GM12878 (cell line): ENCODE results near the gene NUDT3. TPM values are rescaled to one million over a fixed set of nuclear protein-coding genes. Genes with fewer than 3 reads are reported as not detected.

Source experiments
- ATAC-seq: fragments of 200-7000 bp; cut with Tn5 transposase; 3 replicates; pipeline ENCODE4 v1.9.1; 2020; ENCODE audit warnings: mild to moderate bottlenecking, moderate library complexity
- BruUV-seq: library from RNA; stranded (reverse); fragments of 400-500 nt; replicated peaks from 2 replicates; lab custom pipeline; 2021; lab: Mats Ljungman, UMichigan
- CTCF ChIA-PET: fragments of 300-600 bp; sonication (Branson Sonifier 250); formaldehyde crosslinking; extraction: SDS; loops from one replicate; lab custom pipeline; 2021; ENCODE audit warnings: inconsistent platforms; lab: Yijun Ruan, JAX
- POLR2A ChIA-PET: fragments of 350-600 bp; formaldehyde crosslinking; extraction: SDS; loops from one replicate; lab custom pipeline; 2021; ENCODE audit warnings: inconsistent platforms; lab: Charles Lee
- RAD21 ChIA-PET: fragments of 300-600 bp; sonication (Branson Sonifier 250); formaldehyde crosslinking; loops from one replicate; lab custom pipeline; 2023; ENCODE audit warnings: antibody characterized with exemption; ENCODE audit not compliant: unreplicated experiment; lab: Charles Lee
- SMC1A ChIA-PET: fragments of 300-600 bp; sonication (Branson Sonifier 250); formaldehyde crosslinking; loops from one replicate; lab custom pipeline; 2023; ENCODE audit not compliant: unreplicated experiment, uncharacterized antibody; lab: Charles Lee
- DNase-seq: peaks from one replicate; pipeline ENCODE4 v3.0.0-alpha.2; 2011; ENCODE audit warnings: low read depth, low spot score
- FAIRE-seq: peaks from 3 replicates; lab custom pipeline; 2011; peaks lifted over from hg19 to GRCh38; lab: Jason Lieb, UNC
- H2AFZ ChIP-seq: 2 replicates; pipeline ENCODE4 v1.6.0; 2011; ENCODE audit warnings: low read depth, low read length, control low read depth; ENCODE audit not compliant: control insufficient read depth
- H3K27ac ChIP-seq: 2 replicates; pipeline ENCODE4 v1.5.1; 2011; ENCODE audit warnings: control low read depth; ENCODE audit not compliant: control insufficient read depth, insufficient read depth
- H3K27me3 ChIP-seq, 2 experiments: replicated peaks in 1 of 2; 2 replicates each; pipeline versions ENCODE4 v1.6.0 to v1.6.1; 2011; ENCODE audit warnings: low read length in 1 of 2; ENCODE audit not compliant: control insufficient read depth in 2 of 2, insufficient read depth in 2 of 2
- H3K36me3 ChIP-seq, 2 experiments: 2 replicates each; pipeline ENCODE4 v1.5.1; 2011; ENCODE audit warnings: low read length in 1 of 2; ENCODE audit not compliant: control insufficient read depth in 2 of 2, insufficient read depth in 2 of 2
- H3K4me1 ChIP-seq: 2 replicates; pipeline ENCODE4 v1.6.1; 2011; ENCODE audit warnings: mild to moderate bottlenecking, low read length, moderate library complexity, mixed read lengths; ENCODE audit not compliant: control insufficient read depth, insufficient read depth
- H3K4me2 ChIP-seq: 2 replicates; pipeline ENCODE4 v1.6.0; 2011; ENCODE audit warnings: control low read depth; ENCODE audit not compliant: control insufficient read depth, insufficient read depth
- H3K4me3 ChIP-seq: fragments of 200-600 bp; sonication (generic); 2 replicates; pipeline ENCODE4 v1.5.1; 2016
- H3K79me2 ChIP-seq: 2 replicates; pipeline ENCODE4 v1.6.0; 2011; ENCODE audit warnings: low read length; ENCODE audit not compliant: control insufficient read depth, insufficient read depth
- H3K9ac ChIP-seq: 2 replicates; pipeline ENCODE4 v1.8.0; 2011; ENCODE audit warnings: low read length, control low read depth, mixed read lengths; ENCODE audit not compliant: control insufficient read depth, insufficient read depth
- H3K9me3 ChIP-seq: replicated peaks from 3 replicates; pipeline ENCODE4 v1.5.1; 2011; ENCODE audit warnings: mild to moderate bottlenecking, low read length; ENCODE audit not compliant: control insufficient read depth, insufficient read depth
- H4K20me1 ChIP-seq: 2 replicates; pipeline ENCODE4 v1.6.0; 2011; ENCODE audit not compliant: control insufficient read depth, insufficient read depth
- ATF7 ChIP-seq: fragments of 450-650 bp; IDR thresholded peaks from 2 replicates; pipeline ENCODE4 v1.6.1; 2016; ENCODE audit warnings: low read depth, mild to moderate bottlenecking
- BCL11A ChIP-seq: IDR thresholded peaks from 2 replicates; pipeline ENCODE4 v1.6.1; 2011; ENCODE audit warnings: low read depth, low read length
- CBX3 ChIP-seq: fragments of 200-600 bp; sonication (generic); IDR thresholded peaks from 2 replicates; pipeline ENCODE4 v1.6.1; 2016; ENCODE audit warnings: low read depth, borderline replicate concordance
- EED ChIP-seq: sonication (generic); IDR thresholded peaks from 2 replicates; pipeline ENCODE4 v1.6.1; 2016; ENCODE audit warnings: antibody characterized with exemption, low read depth
- EGR1 ChIP-seq, 2 experiments: IDR thresholded peaks; 1 replicate in 1 of 2; 2 replicates in 1 of 2; pipeline ENCODE4 v1.6.1; 2011 to 2012; ENCODE audit warnings: low read depth in 2 of 2, low read length in 2 of 2, borderline replicate concordance in 1 of 2, mild to moderate bottlenecking in 1 of 2, moderate library complexity in 1 of 2
- FOXM1 ChIP-seq: IDR thresholded peaks from 2 replicates; pipeline ENCODE4 v1.6.1; 2012; ENCODE audit warnings: low read depth, mild to moderate bottlenecking, inconsistent platforms, low read length, moderate library complexity
- MEF2A ChIP-seq: IDR thresholded peaks from 2 replicates; pipeline ENCODE4 v1.6.1; 2011; ENCODE audit warnings: low read depth, mild to moderate bottlenecking, low read length, moderate library complexity; ENCODE audit not compliant: insufficient read depth
- MXI1 ChIP-seq: fragments of 150-350 bp; IDR thresholded peaks from 2 replicates; pipeline ENCODE4 v1.6.1; 2011; ENCODE audit warnings: low read depth, mild to moderate bottlenecking, inconsistent platforms, low read length, improper control_type of control experiment
- MYB ChIP-seq: fragments of 150-350 bp; IDR thresholded peaks from 2 replicates; pipeline ENCODE4 v1.6.1; 2014; ENCODE audit warnings: mild to moderate bottlenecking, low read depth, low read length, borderline replicate concordance
- NFYB ChIP-seq: IDR thresholded peaks from 2 replicates; pipeline ENCODE4 v1.6.1; 2011; ENCODE audit warnings: low read depth, mild to moderate bottlenecking, low read length, improper control_type of control experiment, moderate library complexity; ENCODE audit not compliant: insufficient read depth
- POLR2A ChIP-seq: IDR thresholded peaks from 2 replicates; pipeline ENCODE4 v1.6.1; 2011; ENCODE audit warnings: low read depth, mild to moderate bottlenecking, low read length
- RCOR1 ChIP-seq: conservative IDR thresholded peaks from 2 replicates; pipeline ENCODE4 v1.6.1; 2012; ENCODE audit warnings: low read depth, low read length, improper control_type of control experiment
- SRF ChIP-seq, 2 experiments: IDR thresholded peaks; 2 replicates each; pipeline ENCODE4 v1.6.1; 2011; ENCODE audit warnings: low read depth in 2 of 2, low read length in 2 of 2, mild to moderate bottlenecking in 1 of 2, moderate library complexity in 1 of 2
- SUPT20H ChIP-seq: IDR thresholded peaks from 2 replicates; pipeline ENCODE4 v1.6.1; 2011; ENCODE audit warnings: low read depth, mild to moderate bottlenecking, low read length, moderate library complexity, borderline replicate concordance; ENCODE audit not compliant: control insufficient read depth
- TCF3 ChIP-seq: IDR thresholded peaks from 2 replicates; pipeline ENCODE4 v1.6.1; 2012; ENCODE audit warnings: low read depth, mild to moderate bottlenecking, low read length, borderline replicate concordance; ENCODE audit not compliant: insufficient read depth
- WGBS: methylation state at CpG from one replicate; pipeline ENCODE4 v1.1.6; 2016; ENCODE audit warnings: low lambda C conversion rate; ENCODE audit not compliant: insufficient replicate concordance, insufficient coverage; ENCODE audit errors: missing lambda C conversion rate; 5-methylcytosine and 5-hydroxymethylcytosine counted together
- in situ Hi-C: fragments of 300-500 bp; cut with MboI; formaldehyde crosslinking; loops from 9 replicates; pipeline ENCODE4 v1.14.3; 2018; ENCODE audit warnings: mixed read lengths
- intact Hi-C: fragments of 100-400 bp; cut with micrococcal nuclease; formaldehyde crosslinking; loops from one replicate; pipeline ENCODE4 v1.14.2; 2022; ENCODE audit not compliant: unreplicated experiment
- polyA plus RNA-seq, 11 experiments: library from polyadenylated mRNA; depleted of rRNA in 4 of 11; unstranded in 6 of 11; stranded (reverse) in 5 of 11; fragments of >200 nt; fragmentation: Nextera tagmentation in 4 of 11; fragmentation: Illumina TruSeq in 1 of 11; extraction: Ambion mirVana in 4 of 11; extraction: Trizol in 1 of 11; gene quantifications; 1 replicate in 1 of 11; 2 replicates in 10 of 11; pipeline versions ENCODE4 v1.2.1 to v1.2.3, GENCODE V29; 2011 to 2016; ENCODE audit warnings: inconsistent platforms in 2 of 11, missing spikeins in 2 of 11, low read depth in 1 of 11
- total RNA-seq, 4 experiments: library from RNA; depleted of rRNA in 3 of 4; stranded (reverse); fragments of >200 nt in 3 of 4; fragmentation: Illumina TruSeq in 1 of 4; extraction: Trizol in 1 of 4; gene quantifications; 2 replicates each; pipeline versions ENCODE4 v1.2.1 to v1.2.3, GENCODE V29; 2013 to 2021
- TF ChIP-seq, protein P1 (sequence below): IDR thresholded peaks from 2 replicates; pipeline ENCODE4 v1.6.1; 2012; ENCODE audit warnings: low read depth, low read length, improper control_type of control experiment
- TF ChIP-seq, protein P2 (sequence below): fragments of 450-650 bp; IDR thresholded peaks from 2 replicates; pipeline ENCODE4 v1.6.1; 2014; ENCODE audit warnings: mild to moderate bottlenecking
- TF ChIP-seq, protein P3 (sequence below): fragments of 150-350 bp; IDR thresholded peaks from 2 replicates; pipeline ENCODE4 v1.6.1; 2016; ENCODE audit warnings: low read depth, low read length

The NUDT3 gene
- total and polyA plus RNA-seq, 10 of the 15 experiments (the other 5 are each of a cell fraction or from before 2014, with no cell fraction given): 2.4 to 32.3 (median 25.5) TPM

DNA sequence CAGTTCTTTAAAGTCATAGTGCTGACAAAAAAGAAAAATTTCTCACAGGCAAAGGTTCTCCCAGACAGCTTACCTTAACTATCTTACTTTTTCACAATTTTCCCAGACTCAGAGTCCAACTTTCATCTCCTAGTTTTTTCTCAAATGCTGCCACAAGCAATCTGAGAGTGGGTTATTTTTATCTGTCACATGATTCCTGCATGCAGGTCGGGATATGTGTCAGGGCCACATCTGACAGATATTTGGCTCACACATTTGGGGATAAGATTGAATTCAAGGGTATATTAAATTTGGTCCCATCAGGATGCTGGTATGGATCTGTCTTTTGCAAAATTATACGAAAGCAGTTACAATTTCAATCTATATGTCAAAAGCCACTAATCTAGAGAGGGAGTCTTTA, 93.5 kb downstream of the NUDT3 start (continued):
- TF ChIP-seq RCOR1 (no peak), NFYB (no peak), SUPT20H (no peak), CBX3 (no peak), EGR1 (IDR thresholded peaks at IDR 0.05; ENCODE audit: borderline replicate concordance in 1 of 2, low read depth in 2 of 2, low read length in 2 of 2) (no peak), MYB (no peak), FOXM1 (no peak)
- TF ChIP-seq, protein P1, sequence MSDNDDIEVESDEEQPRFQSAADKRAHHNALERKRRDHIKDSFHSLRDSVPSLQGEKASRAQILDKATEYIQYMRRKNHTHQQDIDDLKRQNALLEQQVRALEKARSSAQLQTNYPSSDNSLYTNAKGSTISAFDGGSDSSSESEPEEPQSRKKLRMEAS: no peak

DNA sequence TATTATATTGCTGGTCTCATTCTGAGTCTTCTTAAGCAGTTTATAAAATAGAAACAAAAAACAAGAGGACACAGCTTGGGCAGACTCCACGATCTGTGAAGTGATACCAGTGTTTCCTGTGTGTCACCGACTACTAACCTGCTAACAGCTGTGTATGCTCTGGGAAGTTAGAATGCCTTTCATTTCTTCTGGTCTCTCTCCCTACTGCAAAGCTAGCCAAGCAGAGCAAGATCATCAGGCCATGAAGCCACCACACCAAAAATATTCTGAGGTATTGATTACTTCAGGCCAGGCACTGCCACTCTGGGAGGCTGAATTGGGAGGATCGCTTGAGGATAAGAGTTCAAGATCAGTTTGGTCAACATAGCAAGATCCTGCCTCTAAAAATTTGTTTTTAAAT, 96.7 kb downstream of the NUDT3 start:
- in situ Hi-C loops (no loop called here), intact Hi-C loops (loop anchor here (5.0 kb wide), 1 partner anchor 97 kb away; the partner anchor contains the start of gene NUDT3)
- no TSS peak for BruUV-seq
- POLR2A ChIA-PET: interaction anchor here (0.6 to 1.3 kb wide), 3 partner anchors 20 to 98 kb away, joined by 3 to 5 read pairs (median 3); no protein-coding TSS in a partner anchor
- Histone ChIP-seq H3K4me3 (0 out of 2 replicates have a peak overlapping the region, but pooled peaks have one; percentile 4), H3K4me2 (peak overlapping the region; percentile 56), H3K27ac (peak overlapping the region; percentile 76), H3K36me3 (peaks cover 1 to 7% of the 10 kb centered on the region in 2 experiments), H3K79me2 (peaks cover 10% of the 10 kb centered on the region), H2AFZ (no peak overlapping the region), H3K9ac (peak overlapping the region; percentile 30), H3K9me3 (no peaks in the 10 kb centered on the region), H4K20me1 (no peaks in the 10 kb centered on the region), H3K4me1 (peaks cover 40% of the 10 kb centered on the region), H3K27me3 (no peaks in the 10 kb centered on the region)
- FAIRE-seq (peak; percentile 94), DNase-seq (peak; percentile 95), ATAC-seq (peak; percentile 95)
- RAD21 ChIA-PET: interaction anchor here (0.9 to 1.8 kb wide), 11 partner anchors 17 to 121 kb away, joined by 3 to 10 read pairs (median 5); partner anchors contain the start of gene NUDT3
- SMC1A ChIA-PET: interaction anchor here (0.8 to 2.5 kb wide), 18 partner anchors 11 to 126 kb away, joined by 3 to 19 read pairs (median 4); no protein-coding TSS in a partner anchor
- CTCF ChIA-PET: interaction anchor here (0.8 to 2.2 kb wide), 5 partner anchors 10 to 119 kb away, joined by 3 to 13 read pairs (median 6); partner anchors contain the start of gene NUDT3
- WGBS: 0% methylated on average over 3 of the region's 3 CpGs
- TF ChIP-seq SRF (IDR thresholded peaks at IDR 0.05; ENCODE audit: low read depth in 2 of 2, low read length in 2 of 2) (no peak), ATF7 (0 out of 2 replicates have a peak, but pooled peaks have one; percentile 14), EED (peak; percentile 90), MEF2A (0 out of 2 replicates have a peak, but pooled peaks have one; percentile 59), MXI1 (no peak), BCL11A (no peak), MYB (no peak), POLR2A (no peak), TCF3 (peak; percentile 86)
- TF ChIP-seq, protein P2, sequence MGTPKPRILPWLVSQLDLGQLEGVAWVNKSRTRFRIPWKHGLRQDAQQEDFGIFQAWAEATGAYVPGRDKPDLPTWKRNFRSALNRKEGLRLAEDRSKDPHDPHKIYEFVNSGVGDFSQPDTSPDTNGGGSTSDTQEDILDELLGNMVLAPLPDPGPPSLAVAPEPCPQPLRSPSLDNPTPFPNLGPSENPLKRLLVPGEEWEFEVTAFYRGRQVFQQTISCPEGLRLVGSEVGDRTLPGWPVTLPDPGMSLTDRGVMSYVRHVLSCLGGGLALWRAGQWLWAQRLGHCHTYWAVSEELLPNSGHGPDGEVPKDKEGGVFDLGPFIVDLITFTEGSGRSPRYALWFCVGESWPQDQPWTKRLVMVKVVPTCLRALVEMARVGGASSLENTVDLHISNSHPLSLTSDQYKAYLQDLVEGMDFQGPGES: no peak
- TF ChIP-seq, protein P3, sequence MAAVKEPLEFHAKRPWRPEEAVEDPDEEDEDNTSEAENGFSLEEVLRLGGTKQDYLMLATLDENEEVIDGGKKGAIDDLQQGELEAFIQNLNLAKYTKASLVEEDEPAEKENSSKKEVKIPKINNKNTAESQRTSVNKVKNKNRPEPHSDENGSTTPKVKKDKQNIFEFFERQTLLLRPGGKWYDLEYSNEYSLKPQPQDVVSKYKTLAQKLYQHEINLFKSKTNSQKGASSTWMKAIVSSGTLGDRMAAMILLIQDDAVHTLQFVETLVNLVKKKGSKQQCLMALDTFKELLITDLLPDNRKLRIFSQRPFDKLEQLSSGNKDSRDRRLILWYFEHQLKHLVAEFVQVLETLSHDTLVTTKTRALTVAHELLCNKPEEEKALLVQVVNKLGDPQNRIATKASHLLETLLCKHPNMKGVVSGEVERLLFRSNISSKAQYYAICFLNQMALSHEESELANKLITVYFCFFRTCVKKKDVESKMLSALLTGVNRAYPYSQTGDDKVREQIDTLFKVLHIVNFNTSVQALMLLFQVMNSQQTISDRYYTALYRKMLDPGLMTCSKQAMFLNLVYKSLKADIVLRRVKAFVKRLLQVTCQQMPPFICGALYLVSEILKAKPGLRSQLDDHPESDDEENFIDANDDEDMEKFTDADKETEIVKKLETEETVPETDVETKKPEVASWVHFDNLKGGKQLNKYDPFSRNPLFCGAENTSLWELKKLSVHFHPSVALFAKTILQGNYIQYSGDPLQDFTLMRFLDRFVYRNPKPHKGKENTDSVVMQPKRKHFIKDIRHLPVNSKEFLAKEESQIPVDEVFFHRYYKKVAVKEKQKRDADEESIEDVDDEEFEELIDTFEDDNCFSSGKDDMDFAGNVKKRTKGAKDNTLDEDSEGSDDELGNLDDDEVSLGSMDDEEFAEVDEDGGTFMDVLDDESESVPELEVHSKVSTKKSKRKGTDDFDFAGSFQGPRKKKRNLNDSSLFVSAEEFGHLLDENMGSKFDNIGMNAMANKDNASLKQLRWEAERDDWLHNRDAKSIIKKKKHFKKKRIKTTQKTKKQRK: no peak
